Measurements from ENCODE around the gene TRPM1.
A peak's percentile ranks its signal among the peaks of the same experiment; 100 is the strongest.

The TRPM1 gene

DNA sequence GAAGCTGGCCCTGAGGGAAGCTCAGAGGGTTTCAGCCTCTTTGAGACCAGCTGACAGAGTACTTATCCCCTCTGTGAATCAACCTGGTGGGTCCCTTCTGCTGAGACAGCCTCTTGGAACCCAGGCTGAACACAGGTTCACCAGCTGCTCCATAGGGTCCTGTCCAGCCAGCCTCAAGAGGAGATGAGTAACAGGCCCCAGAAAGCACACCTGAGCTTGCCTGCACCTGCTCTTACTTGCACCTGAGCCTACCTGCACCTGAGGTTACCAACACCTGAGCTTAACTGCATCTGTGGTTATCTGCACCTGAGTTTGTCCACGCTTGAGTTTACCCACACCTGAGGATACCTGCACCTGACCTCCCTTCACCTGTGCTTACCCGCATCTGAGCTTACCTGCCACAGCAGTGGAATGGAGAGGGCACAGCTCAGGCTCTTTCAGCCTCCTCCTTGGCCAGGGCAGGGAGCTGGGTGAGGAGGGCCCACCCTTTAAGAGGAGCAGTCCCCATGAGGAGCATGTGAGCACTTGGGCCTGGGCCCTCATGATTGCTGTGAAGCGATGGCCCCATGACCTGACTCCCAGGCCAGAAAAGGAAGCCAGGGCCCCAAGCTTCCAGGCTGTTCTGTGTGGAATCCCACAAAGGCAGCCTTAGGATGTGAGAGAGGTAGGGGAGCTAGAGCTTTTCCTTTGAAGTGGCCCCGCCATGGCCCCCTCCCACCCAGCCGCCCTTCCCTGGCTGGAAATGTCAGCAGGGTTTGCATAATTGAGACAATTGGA is at the start of gene TRPM1:
Gene TRPM1, minus strand, starts transcription at position 464 of the 777 bp plus-strand sequence. CDS start 20,370 bp downstream, outside the sequence.
- no peak for DNase-seq (ENCODE audit: low read depth in 1 of 2, low spot score in 1 of 2)

- no peak for DNase-seq (ENCODE audit: low read depth in 1 of 2, low spot score in 1 of 2)
These were observed 49.3 kb upstream of the TRPM1 start for GRCh38 chr15:31150732-31151231.

GRCh38 chr15:31149987-31150386 is 48.5 kb upstream of the TRPM1 start:
- no peak for DNase-seq (ENCODE audit: low read depth in 1 of 2, low spot score in 1 of 2)

DNA sequence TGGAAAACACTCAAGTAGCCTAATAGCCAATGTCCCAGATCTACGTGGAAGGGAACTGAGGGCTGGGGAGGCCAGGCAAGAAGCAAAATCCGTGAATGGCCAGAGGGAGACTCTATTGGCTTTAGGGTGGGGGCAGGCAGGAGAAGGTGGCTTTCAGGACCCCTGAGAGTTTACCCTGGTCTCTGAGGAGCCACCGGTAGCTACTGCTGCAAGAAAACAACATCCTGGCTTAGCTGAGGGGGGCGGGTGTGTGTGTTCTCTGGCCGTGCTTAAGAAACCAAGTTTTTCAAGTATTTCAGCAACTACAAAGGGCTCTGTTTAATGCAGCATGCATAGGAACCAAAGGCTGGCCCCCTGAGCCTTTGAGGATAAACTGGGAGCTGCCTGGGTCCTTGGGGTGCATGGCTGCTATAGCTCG is 47.6 kb upstream of the TRPM1 start:
- no peak for DNase-seq (ENCODE audit: low read depth in 1 of 2, low spot score in 1 of 2)

- no peak for DNase-seq (ENCODE audit: low read depth in 1 of 2, low spot score in 1 of 2)
These were observed 47.0 kb upstream of the TRPM1 start for GRCh38 chr15:31148297-31149087.

- no peak for DNase-seq (ENCODE audit: low read depth in 1 of 2, low spot score in 1 of 2)
These were observed 46.4 kb upstream of the TRPM1 start for GRCh38 chr15:31147944-31148296.

GRCh38 chr15:31147456-31147855 is 45.9 kb upstream of the TRPM1 start:
- no peak for DNase-seq (ENCODE audit: low read depth in 1 of 2, low spot score in 1 of 2)

DNA sequence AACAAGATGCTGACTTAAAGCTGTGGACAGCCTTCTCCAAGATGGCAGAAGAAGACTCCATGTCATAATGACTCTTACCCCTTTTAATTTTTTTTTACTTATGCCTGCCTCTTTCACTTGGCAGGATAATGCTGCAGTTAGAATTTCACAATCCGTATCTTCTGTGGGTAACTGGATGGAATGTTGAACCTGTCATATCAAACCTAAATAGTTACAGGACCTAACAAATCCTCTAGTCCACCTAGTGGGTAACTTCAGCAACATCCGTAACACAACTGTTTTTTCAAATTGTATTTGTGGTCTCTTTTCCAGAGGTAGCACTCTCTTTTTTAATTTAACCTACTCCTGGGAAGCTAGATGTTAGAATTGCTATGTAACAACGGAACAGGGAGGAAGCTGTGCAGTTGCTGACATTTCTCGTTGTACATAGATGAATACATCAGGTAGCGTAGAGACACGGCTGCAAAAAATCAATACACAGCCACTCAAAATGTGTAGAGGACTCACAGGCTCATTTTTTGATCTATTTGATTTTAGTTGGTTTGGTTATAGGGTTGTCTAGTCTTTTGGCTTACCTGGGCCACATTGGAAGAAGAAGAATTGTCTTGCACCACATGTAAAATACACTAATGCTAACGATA is 43.9 kb upstream of the TRPM1 start:
- DNase-seq (ENCODE audit: low read depth in 1 of 2, low spot score in 1 of 2), result no peak

DNA sequence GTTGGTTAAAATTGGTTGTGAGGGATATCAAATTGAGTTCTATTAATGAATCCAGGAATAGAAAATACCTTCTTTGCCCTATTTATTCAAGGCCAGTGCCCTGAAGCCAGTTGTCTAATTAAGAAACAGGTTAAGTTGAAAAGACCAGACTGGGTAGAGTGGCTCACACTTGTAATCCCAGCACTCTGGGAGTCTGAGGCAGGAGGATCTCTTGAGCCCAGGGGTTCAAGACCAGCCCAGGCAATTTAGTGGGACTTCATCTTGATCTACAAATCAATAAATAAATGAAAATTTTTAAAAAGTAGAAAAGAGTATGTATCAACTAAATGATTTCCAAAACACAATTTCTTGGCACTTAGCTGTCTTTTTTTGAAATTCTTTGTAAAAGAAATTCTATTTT is 40.3 kb upstream of the TRPM1 start:
- no peak for DNase-seq (ENCODE audit: low read depth in 1 of 2, low spot score in 1 of 2)

GRCh38 chr15:31136607-31137328 is 35.2 kb upstream of the TRPM1 start:
- no peak for DNase-seq (ENCODE audit: low read depth in 1 of 2, low spot score in 1 of 2)

DNA sequence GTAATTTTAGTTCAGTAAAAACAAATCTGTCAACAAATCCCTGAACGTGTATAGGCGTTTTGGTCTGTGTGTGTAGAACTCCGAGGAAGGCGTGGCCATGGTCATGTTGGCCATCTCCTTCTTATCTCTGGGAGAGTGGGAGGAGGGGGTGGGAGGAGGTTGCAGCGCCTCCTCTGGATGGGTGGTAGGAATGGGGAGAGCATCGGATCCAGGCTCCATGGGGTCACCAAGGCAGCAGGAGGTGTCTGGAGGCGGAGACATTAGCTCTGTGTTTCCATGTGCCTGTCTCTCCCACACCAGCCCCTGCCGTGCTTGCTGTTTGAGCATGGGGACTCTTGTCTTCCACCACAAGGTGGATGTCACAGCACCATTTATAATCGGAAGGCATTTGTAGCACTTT is 34.5 kb upstream of the TRPM1 start:
- no peak for DNase-seq (ENCODE audit: low read depth in 1 of 2, low spot score in 1 of 2)

DNA sequence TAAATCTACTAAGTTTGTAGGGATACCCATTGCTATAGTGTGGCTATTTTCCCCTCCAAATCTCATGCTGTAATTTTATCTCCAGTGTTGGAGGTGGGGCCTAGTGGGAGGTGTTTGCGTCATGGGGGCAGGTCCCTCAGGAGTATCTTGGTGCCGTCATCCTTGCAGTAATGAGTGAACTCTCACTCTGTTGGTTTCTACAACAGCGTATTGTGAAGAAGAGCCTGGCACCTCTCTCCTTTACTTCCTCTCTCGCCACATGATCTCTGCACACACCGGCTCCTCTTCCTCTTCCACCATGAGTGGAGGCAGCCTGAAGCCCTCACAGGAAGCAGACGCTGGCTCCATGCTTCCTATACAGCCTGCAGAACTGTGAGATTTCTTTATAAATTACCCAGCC is 34.0 kb upstream of the TRPM1 start:
- DNase-seq (ENCODE audit: low read depth in 1 of 2, low spot score in 1 of 2), result no peak

- no peak for DNase-seq (ENCODE audit: low read depth in 1 of 2, low spot score in 1 of 2)
These were observed 32.4 kb upstream of the TRPM1 start for GRCh38 chr15:31133890-31134289.

GRCh38 chr15:31131853-31132375 is 30.4 kb upstream of the TRPM1 start:
- DNase-seq (ENCODE audit: low read depth in 1 of 2, low spot score in 1 of 2), result no peak

DNA sequence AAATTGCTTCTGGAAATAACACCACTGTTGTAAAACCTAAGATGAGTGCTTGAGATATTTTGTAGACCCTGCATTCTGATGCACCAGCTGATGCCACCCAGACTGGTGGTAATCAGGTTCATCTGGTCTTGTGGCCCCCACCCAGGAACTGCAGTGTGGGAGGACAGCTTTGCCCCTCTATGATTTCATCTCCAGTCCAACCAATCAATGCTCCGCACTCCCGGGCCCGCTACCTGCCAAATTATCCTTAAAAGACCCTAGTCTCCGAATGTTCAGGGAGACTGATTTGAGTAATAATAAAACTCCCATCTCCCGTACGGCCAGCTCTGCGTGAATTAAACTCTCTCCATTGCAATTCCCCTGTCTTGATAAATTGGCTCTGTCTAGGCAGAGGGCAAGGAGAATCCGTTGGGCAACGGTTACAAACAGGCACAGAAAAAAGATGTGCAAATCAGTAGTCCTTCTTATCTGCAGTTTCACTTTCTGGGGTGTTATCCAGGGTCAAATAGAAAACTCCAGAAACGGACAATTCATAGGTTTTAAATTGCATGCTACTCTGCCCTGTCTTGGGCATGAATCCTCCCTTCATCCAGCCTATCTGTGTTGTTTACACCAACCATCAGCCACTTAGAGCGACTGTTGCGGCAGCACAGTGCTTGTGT is 29.2 kb upstream of the TRPM1 start:
- no peak for DNase-seq (ENCODE audit: low read depth in 1 of 2, low spot score in 1 of 2)

GRCh38 chr15:31129769-31130303 is 28.3 kb upstream of the TRPM1 start:
- no peak for DNase-seq (ENCODE audit: low read depth in 1 of 2, low spot score in 1 of 2)

- peak; percentile 52 to 61 for DNase-seq (ENCODE audit: low read depth in 1 of 2, low spot score in 1 of 2)
These were observed 27.6 kb upstream of the TRPM1 start for GRCh38 chr15:31128919-31129768.

DNA sequence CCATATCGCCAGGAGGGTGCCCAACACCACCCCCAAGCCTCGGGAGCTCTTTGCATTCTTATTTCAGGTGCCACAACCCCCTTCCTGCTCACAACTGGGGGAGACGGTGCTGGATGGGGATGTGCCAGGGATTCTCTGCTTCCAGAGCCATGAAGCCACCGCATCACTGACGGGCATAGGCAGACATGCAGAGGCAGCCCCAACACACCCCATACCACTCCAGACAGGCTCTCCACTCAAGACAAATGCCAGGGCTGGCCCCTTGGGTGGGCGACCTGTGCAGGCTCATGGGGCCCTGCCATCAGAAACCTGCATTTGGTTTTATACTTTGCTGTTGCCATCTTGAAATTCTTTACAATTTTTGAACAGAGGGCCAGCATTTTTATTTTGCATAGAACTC is 27.0 kb upstream of the TRPM1 start:
- DNase-seq (ENCODE audit: low read depth in 1 of 2, low spot score in 1 of 2), result no peak

GRCh38 chr15:31127596-31128261 is 26.2 kb upstream of the TRPM1 start:
- DNase-seq (ENCODE audit: low read depth in 1 of 2, low spot score in 1 of 2), result no peak

Measured in activated CD4-positive, alpha-beta T cell treated with anti-CD3 and anti-CD28 coated beads, Interleukin-2, amount 50 U/mL, for 24 hours (primary cell).